K562 (cell line): ENCODE results near the gene DIP2C. TPM values are rescaled to one million over a fixed set of nuclear protein-coding genes. Genes with fewer than 3 reads are reported as not detected.

Source experiments
- ATAC-seq: fragments of 200-7000 bp; cut with Tn5 transposase; 3 replicates; pipeline ENCODE4 v1.9.1; 2020; ENCODE audit warnings: moderate library complexity
- BruUV-seq: library from RNA; stranded (reverse); fragments of 400-500 nt; replicated peaks from 2 replicates; lab custom pipeline; 2021; lab: Mats Ljungman, UMichigan
- CTCF ChIA-PET: fragments of 300-600 bp; formaldehyde crosslinking; extraction: SDS; loops from one replicate; lab custom pipeline; 2021; ENCODE audit warnings: low intra/inter-chr PET ratio; lab: Yijun Ruan, JAX
- POLR2A ChIA-PET: fragments of 300-600, 350-650 bp; sonication (Branson Sonifier 250); formaldehyde crosslinking; extraction: SDS; loops from one replicate; lab custom pipeline; 2021; ENCODE audit warnings: antibody characterized with exemption, inconsistent platforms; lab: Yijun Ruan, JAX
- DNase-seq, 4 experiments: peaks; one replicate each; pipeline versions ENCODE4 v3.0.0 to v3.0.0-alpha.2; 2011 to 2018; ENCODE audit warnings: low spot score in 3 of 4, mixed read lengths in 3 of 4; ENCODE audit errors: extremely low read depth in 1 of 4
- FAIRE-seq: peaks from 2 replicates; lab custom pipeline; 2011; peaks lifted over from hg19 to GRCh38; lab: Jason Lieb, UNC
- H2AFZ ChIP-seq: 2 replicates; pipeline ENCODE4 v1.6.0; 2011; ENCODE audit warnings: low read depth, low read length, control low read depth, inconsistent platforms
- H3K27ac ChIP-seq: fragments of 200-600 bp; 3 replicates; pipeline ENCODE4 v1.8.0; 2011; ENCODE audit warnings: low read depth, mild to moderate bottlenecking, control low read depth, inconsistent platforms, low read length, moderate library complexity, mixed read lengths; ENCODE audit errors: extremely low read depth
- H3K27me3 ChIP-seq, 2 experiments: fragments of 300-600 bp in 1 of 2; 2 replicates in 1 of 2; 3 replicates in 1 of 2; pipeline versions ENCODE4 v1.6.0 to v1.8.0; 2011; ENCODE audit warnings: inconsistent platforms in 2 of 2, low read length in 2 of 2, mild to moderate bottlenecking in 1 of 2, mixed read lengths in 1 of 2, moderate library complexity in 1 of 2; ENCODE audit not compliant: control insufficient read depth in 2 of 2, insufficient read depth in 2 of 2
- H3K36me3 ChIP-seq: fragments of 300-600 bp; 3 replicates; pipeline ENCODE4 v1.8.0; 2011; ENCODE audit warnings: mild to moderate bottlenecking, low read length, inconsistent platforms; ENCODE audit not compliant: control insufficient read depth, insufficient read depth
- H3K4me1 ChIP-seq, 2 experiments: fragments of 200-600 bp in 1 of 2; replicated peaks in 1 of 2; 2 replicates in 1 of 2; 3 replicates in 1 of 2; pipeline versions ENCODE4 v1.5.1 to v1.8.0; 2011; ENCODE audit warnings: inconsistent platforms in 2 of 2, low read length in 2 of 2, mild to moderate bottlenecking in 1 of 2, mixed read lengths in 1 of 2, moderate library complexity in 1 of 2; ENCODE audit not compliant: control insufficient read depth in 2 of 2, insufficient read depth in 2 of 2
- H3K4me2 ChIP-seq: 2 replicates; pipeline ENCODE4 v1.6.1; 2011; ENCODE audit warnings: low read length, control low read depth, inconsistent platforms, mixed read lengths; ENCODE audit not compliant: insufficient read depth
- H3K4me3 ChIP-seq: fragments of 200-600 bp; sonication (generic), shearing (Covaris generic); 2 replicates; pipeline ENCODE4 v1.5.1; 2016; ENCODE audit warnings: control low read depth, inconsistent platforms
- H3K79me2 ChIP-seq: fragments of 200-600 bp; 3 replicates; pipeline ENCODE4 v1.8.0; 2011; ENCODE audit warnings: low read length, inconsistent platforms; ENCODE audit not compliant: control insufficient read depth, insufficient read depth
- H3K9ac ChIP-seq, 2 experiments: 2 replicates each; pipeline versions ENCODE4 v1.6.0 to v1.6.1; 2011; ENCODE audit warnings: low read depth in 2 of 2, low read length in 2 of 2, control low read depth in 1 of 2, inconsistent platforms in 1 of 2, mild to moderate bottlenecking in 1 of 2, mixed read lengths in 1 of 2; ENCODE audit not compliant: insufficient read depth in 1 of 2
- H3K9me1 ChIP-seq: one replicate; pipeline ENCODE4 v1.6.0; 2011; ENCODE audit warnings: inconsistent platforms, mild to moderate bottlenecking, low read length, moderate library complexity; ENCODE audit not compliant: control insufficient read depth, insufficient read depth
- H3K9me3 ChIP-seq: replicated peaks from 2 replicates; pipeline ENCODE4 v1.5.1; 2011; ENCODE audit warnings: low read depth, low read length, inconsistent platforms; ENCODE audit not compliant: control insufficient read depth, insufficient read depth
- H4K20me1 ChIP-seq: replicated peaks from 2 replicates; pipeline ENCODE4 v1.6.1; 2011; ENCODE audit warnings: low read length, inconsistent platforms, mixed read lengths; ENCODE audit not compliant: control insufficient read depth, insufficient read depth
- CBX5 ChIP-seq: IDR thresholded peaks from 2 replicates; pipeline ENCODE4 v1.6.1; 2014; ENCODE audit warnings: low read depth, borderline replicate concordance
- FOS ChIP-seq: IDR thresholded peaks from 3 replicates; pipeline ENCODE4 v1.6.1; 2011; ENCODE audit not compliant: insufficient read length; ENCODE audit errors: extremely low read depth
- FOXJ2 ChIP-seq: fragments of 200-800 bp; sonication (Bioruptor generic); IDR thresholded peaks from 2 replicates; pipeline ENCODE4 v1.6.1; 2016; ENCODE audit warnings: missing genetic modification characterization, missing compliant biosample characterization
- FOXK1 ChIP-seq: sonication (generic); formaldehyde crosslinking; IDR thresholded peaks from 2 replicates; pipeline ENCODE4 v1.8.0; 2022; ENCODE audit warnings: missing genetic modification reagents, mild to moderate bottlenecking, borderline replicate concordance
- MYC ChIP-seq, 2 experiments: fragments of 250-450 bp in 1 of 2; sonication (Bioruptor Pico) in 1 of 2; IDR thresholded peaks; 2 replicates each; pipeline versions ENCODE4 v1.5.1 to v1.6.1; 2012 to 2021; ENCODE audit warnings: low read depth in 2 of 2, borderline replicate concordance in 1 of 2, improper control_type of control experiment in 1 of 2, low read length in 1 of 2, mild to moderate bottlenecking in 1 of 2, moderate library complexity in 1 of 2
- STAG1 ChIP-seq: sonication (generic); formaldehyde crosslinking; IDR thresholded peaks from 2 replicates; pipeline ENCODE4 v1.5.0; 2020; ENCODE audit warnings: missing genetic modification reagents, borderline replicate concordance
- WHSC1 ChIP-seq: IDR thresholded peaks from one replicate; pipeline ENCODE4 v1.6.1; 2012; ENCODE audit warnings: low read length, control low read depth, inconsistent platforms
- ZNF431 ChIP-seq: sonication (generic); formaldehyde crosslinking; IDR thresholded peaks from 2 replicates; pipeline ENCODE4 v1.8.0; 2022; ENCODE audit warnings: mild to moderate bottlenecking, missing genetic modification reagents
- WGBS: fragments of 100-300 bp; shearing (Covaris generic); methylation state at CpG from one replicate; pipeline ENCODE4 v1.1.6; 2016; ENCODE audit warnings: low coverage, mixed read lengths; ENCODE audit not compliant: insufficient coverage; ENCODE audit errors: missing lambda C conversion rate; 5-methylcytosine and 5-hydroxymethylcytosine counted together
- in situ Hi-C: fragments of 300-500 bp; cut with MboI; formaldehyde crosslinking; loops from 4 replicates; pipeline ENCODE4 v1.15.0; 2018; ENCODE audit warnings: inconsistent platforms, mixed read lengths
- intact Hi-C: fragments of 100-400 bp; cut with micrococcal nuclease; formaldehyde crosslinking; loops from 2 replicates; pipeline ENCODE4 v1.14.2; 2022
- polyA plus RNA-seq, 8 experiments: library from polyadenylated mRNA; depleted of rRNA in 4 of 8; stranded (reverse) in 5 of 8; unstranded in 3 of 8; fragments of >200 nt; fragmentation: Nextera tagmentation in 2 of 8; fragmentation: Illumina TruSeq in 1 of 8; extraction: Ambion mirVana in 2 of 8; extraction: Trizol in 1 of 8; gene quantifications; 2 replicates each; pipeline versions ENCODE4 v1.2.1 to v1.2.3, GENCODE V29; 2011 to 2014; ENCODE audit warnings: inconsistent platforms in 1 of 8, missing spikeins in 1 of 8
- total RNA-seq, 7 experiments: library from RNA; depleted of rRNA in 6 of 7; stranded (reverse); fragments of >200 nt in 6 of 7; fragmentation: Illumina TruSeq in 2 of 7; extraction: Trizol in 2 of 7; gene quantifications; 2 replicates each; pipeline versions ENCODE4 v1.2.1 to v1.2.3, GENCODE V29; 2011 to 2021; ENCODE audit warnings: low replicate concordance in 1 of 7
- TF ChIP-seq, protein P1 (sequence below), 3 experiments: fragments of 200-800 bp in 1 of 3; fragments of 250-450 bp in 1 of 3; fragments of 450-650 bp in 1 of 3; sonication (Bioruptor Pico) in 1 of 3; sonication (Bioruptor generic) in 1 of 3; formaldehyde crosslinking in 1 of 3; IDR thresholded peaks; 2 replicates each; pipeline versions ENCODE4 v1.6.1 to v1.8.0; 2016 to 2022; ENCODE audit warnings: mild to moderate bottlenecking in 2 of 3, missing genetic modification characterization in 2 of 3, missing compliant biosample characterization in 1 of 3, moderate library complexity in 1 of 3
- TF ChIP-seq, protein P2 (sequence below): IDR thresholded peaks from 2 replicates; pipeline ENCODE4 v1.6.1; 2016; ENCODE audit warnings: missing genetic modification characterization, missing compliant biosample characterization

Gene DIP2C
- total and polyA plus RNA-seq, 9 of the 15 experiments (the other 6 are each of a cell fraction or from before 2014, with no cell fraction given), result 0.01 TPM; not detected in 8

DNA sequence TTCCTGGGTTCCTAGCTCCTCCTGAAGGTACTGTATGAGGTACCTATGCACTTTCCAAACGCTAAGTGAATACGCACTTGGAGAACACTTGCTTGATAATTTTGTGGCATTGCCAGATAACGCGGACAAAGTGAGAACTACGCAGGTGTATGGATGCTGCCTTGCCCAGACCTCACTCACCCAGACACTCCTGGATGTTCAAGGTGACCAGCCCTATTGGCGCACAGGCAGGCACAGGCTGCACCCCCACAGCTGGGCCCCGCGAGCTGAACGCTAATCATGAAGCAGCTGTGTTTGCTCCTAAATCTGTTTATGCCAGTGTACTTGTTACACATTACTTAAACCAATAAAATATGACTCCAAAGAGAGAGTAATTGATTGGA is 27.3 kb downstream of the DIP2C start:
- POLR2A ChIA-PET, result no interaction called here
- DNase-seq (no peak), FAIRE-seq (no peak), ATAC-seq (no peak)
- in situ Hi-C loops, result no loop called here
- Histone ChIP-seq H3K79me2 (no peaks in the 10 kb centered on the region), H3K9ac (no peak overlapping the region), H3K27me3 (peaks cover 23 to 49% of the 10 kb centered on the region in 2 experiments; a peak in 4 of 5 replicates), H3K9me1 (no peaks in the 10 kb centered on the region), H3K36me3 (no peaks in the 10 kb centered on the region), H4K20me1 (peaks cover 5% of the 10 kb centered on the region; the same call in 1 of the 2 replicates), H2AFZ (no peak overlapping the region), H3K27ac (no peak overlapping the region), H3K4me1 (no peaks in the 10 kb centered on the region), H3K4me3 (no peak overlapping the region), H3K4me2 (no peak overlapping the region), H3K9me3 (no peaks in the 10 kb centered on the region)
- whole genome bisulfite sequencing, result 2% methylated on average over 9 of the region's 9 CpGs
- CTCF ChIA-PET, result no interaction called here
- BruUV-seq, result no TSS peak
- intact Hi-C loops, result no loop called here
- TF ChIP-seq STAG1 (no peak), FOS (no peak), ZNF431 (CRISPR knock-in tag) (no peak)

DNA sequence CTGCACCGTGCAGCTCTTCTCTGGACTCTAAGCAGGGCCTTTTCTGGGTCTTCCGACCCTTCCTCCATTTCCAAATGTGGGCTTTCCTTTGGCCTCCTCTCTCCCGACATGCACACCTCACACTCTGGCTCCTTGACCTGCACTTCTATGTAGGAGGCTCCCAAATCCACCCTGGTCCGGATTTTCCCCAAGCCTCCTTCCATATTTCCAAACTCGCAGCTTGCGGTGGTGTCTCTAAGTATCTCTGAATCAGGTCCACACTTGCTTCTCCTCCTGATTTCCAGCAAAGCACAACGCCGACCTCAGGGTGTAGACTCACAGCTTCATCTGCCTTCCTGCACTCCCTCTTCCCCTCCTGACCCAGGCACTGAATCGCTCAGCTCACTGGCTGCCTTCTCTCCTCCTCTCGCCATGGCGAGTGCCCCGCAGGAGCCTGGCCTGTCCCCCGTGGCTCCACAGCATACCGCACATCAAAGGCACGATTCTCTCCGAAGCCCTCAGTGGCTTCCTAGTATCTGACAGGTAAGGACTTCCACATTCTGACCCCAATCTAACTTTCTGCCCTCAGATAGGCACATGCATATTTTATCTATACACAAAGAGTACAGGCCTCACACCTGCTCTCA is 27.8 kb downstream of the DIP2C start:
- no peak for DNase-seq
- intact Hi-C loops (no loop called here), in situ Hi-C loops (no loop called here)
- H3K27ac ChIP-seq, result no peak overlapping the region
- no peak overlapping the region for H3K4me2 ChIP-seq
- H3K36me3 ChIP-seq, result no peaks in the 10 kb centered on the region
- H3K9me3 ChIP-seq, result no peaks in the 10 kb centered on the region
- POLR2A ChIA-PET, result no interaction called here
- no TSS peak for BruUV-seq
- no peaks in the 10 kb centered on the region for H3K9me1 ChIP-seq
- no peak overlapping the region for H2AFZ ChIP-seq
- FAIRE-seq, result no peak
- no peaks in the 10 kb centered on the region for H3K79me2 ChIP-seq
- H3K9ac ChIP-seq, result no peak overlapping the region
- H4K20me1 ChIP-seq, result peaks cover 5% of the 10 kb centered on the region; the same call in 1 of the 2 replicates
- H3K4me1 ChIP-seq, result no peaks in the 10 kb centered on the region
- no peak overlapping the region for H3K4me3 ChIP-seq
- WGBS, result under 1% methylated on average over 16 of the region's 16 CpGs
- no peak for ATAC-seq
- CTCF ChIA-PET, result no interaction called here
- H3K27me3 ChIP-seq, result peaks cover 23 to 49% of the 10 kb centered on the region in 2 experiments; a peak in 4 of 5 replicates
- no peak for TF ChIP-seq CBX5
- TF ChIP-seq WHSC1, result no peak
- TF ChIP-seq FOXJ2 (tag), result no peak
- TF ChIP-seq, protein P1, sequence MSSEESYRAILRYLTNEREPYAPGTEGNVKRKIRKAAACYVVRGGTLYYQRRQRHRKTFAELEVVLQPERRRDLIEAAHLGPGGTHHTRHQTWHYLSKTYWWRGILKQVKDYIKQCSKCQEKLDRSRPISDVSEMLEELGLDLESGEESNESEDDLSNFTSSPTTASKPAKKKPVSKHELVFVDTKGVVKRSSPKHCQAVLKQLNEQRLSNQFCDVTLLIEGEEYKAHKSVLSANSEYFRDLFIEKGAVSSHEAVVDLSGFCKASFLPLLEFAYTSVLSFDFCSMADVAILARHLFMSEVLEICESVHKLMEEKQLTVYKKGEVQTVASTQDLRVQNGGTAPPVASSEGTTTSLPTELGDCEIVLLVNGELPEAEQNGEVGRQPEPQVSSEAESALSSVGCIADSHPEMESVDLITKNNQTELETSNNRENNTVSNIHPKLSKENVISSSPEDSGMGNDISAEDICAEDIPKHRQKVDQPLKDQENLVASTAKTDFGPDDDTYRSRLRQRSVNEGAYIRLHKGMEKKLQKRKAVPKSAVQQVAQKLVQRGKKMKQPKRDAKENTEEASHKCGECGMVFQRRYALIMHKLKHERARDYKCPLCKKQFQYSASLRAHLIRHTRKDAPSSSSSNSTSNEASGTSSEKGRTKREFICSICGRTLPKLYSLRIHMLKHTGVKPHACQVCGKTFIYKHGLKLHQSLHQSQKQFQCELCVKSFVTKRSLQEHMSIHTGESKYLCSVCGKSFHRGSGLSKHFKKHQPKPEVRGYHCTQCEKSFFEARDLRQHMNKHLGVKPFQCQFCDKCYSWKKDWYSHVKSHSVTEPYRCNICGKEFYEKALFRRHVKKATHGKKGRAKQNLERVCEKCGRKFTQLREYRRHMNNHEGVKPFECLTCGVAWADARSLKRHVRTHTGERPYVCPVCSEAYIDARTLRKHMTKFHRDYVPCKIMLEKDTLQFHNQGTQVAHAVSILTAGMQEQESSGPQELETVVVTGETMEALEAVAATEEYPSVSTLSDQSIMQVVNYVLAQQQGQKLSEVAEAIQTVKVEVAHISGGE (CRISPR knock-in tag; IDR thresholded peaks at IDR 0.05), result no peak
- no peak for TF ChIP-seq MYC (IDR thresholded peaks at IDR 0.05; ENCODE audit: low read depth, low read length)
- TF ChIP-seq MYC (CRISPR knock-in tag; IDR thresholded peaks at IDR 0.05; ENCODE audit: borderline replicate concordance, low read depth), result no peak
- no peak for TF ChIP-seq FOXK1 (CRISPR knock-in tag)
- TF ChIP-seq, protein P2, sequence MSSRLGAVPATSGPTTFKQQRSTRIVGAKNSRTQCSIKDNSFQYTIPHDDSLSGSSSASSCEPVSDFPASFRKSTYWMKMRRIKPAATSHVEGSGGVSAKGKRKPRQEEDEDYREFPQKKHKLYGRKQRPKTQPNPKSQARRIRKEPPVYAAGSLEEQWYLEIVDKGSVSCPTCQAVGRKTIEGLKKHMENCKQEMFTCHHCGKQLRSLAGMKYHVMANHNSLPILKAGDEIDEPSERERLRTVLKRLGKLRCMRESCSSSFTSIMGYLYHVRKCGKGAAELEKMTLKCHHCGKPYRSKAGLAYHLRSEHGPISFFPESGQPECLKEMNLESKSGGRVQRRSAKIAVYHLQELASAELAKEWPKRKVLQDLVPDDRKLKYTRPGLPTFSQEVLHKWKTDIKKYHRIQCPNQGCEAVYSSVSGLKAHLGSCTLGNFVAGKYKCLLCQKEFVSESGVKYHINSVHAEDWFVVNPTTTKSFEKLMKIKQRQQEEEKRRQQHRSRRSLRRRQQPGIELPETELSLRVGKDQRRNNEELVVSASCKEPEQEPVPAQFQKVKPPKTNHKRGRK (tag), result no peak
